GM19239 (cell line): ENCODE data around the gene SLC35A2.
"Not testable (repeated sequence)": the region's sequence is repeated elsewhere in the genome, so short reads cannot be mapped to it uniquely, and the experiment has no call there.

Experiments
- DNase-seq: peaks from one replicate; pipeline ENCODE4 v3.0.0; 2011; ENCODE audit warnings: low spot score; ENCODE audit not compliant: insufficient read length
- FAIRE-seq: peaks from 2 replicates; lab custom pipeline; 2011; peaks lifted over from hg19 to GRCh38; lab: Jason Lieb, UNC

The SLC35A2 gene

GRCh38 chrX:48864210-48864609 lies 47.2 kb downstream of the SLC35A2 start:
- no peak for DNase-seq
- no peak for FAIRE-seq

DNA sequence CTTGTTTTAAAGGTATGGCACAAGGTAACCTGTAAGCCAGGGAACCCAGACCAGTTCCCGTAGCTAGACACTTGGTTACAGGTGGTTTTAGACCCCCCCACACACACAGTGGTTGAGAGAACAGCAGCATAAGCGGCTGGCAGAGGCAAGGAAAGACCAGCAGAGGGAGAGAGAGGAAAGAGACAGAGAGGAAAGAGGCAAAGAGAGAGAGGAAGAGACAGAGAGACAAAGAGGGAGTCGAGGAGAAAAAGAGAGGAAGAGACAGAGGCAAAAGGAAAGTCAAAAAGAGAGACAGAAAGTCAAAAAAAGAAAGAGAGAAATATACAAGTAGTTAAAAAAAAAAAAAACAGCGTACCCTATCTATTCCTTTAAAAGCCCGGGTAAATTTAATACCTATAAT lies 56.5 kb downstream of the SLC35A2 start:
- FAIRE-seq (no peak), DNase-seq (no peak)

DNA sequence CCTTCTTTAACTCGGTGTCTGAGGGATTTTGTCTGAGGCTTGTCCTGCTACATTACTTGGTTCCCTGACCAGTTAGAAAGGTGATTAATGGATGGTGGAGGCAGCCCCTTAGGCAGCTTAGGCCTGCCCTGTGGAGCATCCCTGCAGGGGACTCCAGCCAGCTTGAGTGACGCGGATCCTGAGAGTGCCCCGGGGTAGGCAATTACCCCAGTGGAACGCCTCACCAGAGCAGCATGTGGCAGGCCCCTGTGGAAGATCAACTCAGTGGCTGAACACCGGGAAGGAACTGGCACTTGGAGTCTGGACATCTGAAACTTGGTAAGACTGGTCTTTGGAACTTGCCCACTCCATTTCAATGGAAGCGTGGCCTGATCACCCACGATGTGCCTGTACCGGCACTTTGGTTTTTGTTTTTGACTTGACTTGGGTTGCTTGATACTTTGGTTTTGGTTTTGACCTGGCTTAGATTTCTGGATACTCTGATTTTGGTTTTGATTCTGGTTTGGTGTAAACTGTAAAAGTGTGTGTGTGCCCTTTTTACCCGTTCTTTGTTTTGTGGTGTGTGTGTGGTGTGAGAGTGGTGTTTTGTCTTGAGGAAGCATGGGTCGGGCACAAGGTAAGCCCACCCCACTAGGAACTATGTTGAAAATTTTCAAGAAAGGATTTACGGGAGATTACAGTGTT lies 57.2 kb downstream of the SLC35A2 start:
- not testable (repeated sequence) for DNase-seq, FAIRE-seq

DNA sequence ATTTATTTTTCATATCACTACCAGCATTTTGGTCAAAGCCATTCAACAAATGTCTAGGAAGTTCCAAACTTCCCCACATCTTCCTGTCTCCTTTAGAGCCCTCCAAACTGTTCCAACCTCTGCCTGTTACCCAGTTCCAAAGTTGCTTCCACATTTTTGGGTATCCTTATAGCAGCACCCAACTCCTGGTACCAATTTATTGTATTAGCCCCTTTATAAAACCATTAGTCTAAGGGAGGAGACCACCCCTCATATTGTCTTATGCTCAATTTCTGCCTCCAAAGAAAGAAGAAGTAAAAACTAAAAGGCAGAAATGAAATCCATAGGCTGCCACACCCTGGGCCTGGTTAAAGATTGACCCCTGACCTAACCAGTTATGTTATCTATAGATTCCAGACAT lies 58.0 kb downstream of the SLC35A2 start:
- FAIRE-seq, DNase-seq: not testable (repeated sequence)
